ENCODE results near the gene PHLPP1. TPM values are rescaled to one million over a fixed set of nuclear protein-coding genes. Genes with fewer than 3 reads are reported as not detected.
A peak's percentile ranks its signal among the peaks of the same experiment; 100 is the strongest.

Gene PHLPP1
- total RNA-seq, 2 donors from 2014 or later, result 8.6 to 20.8 TPM

- TF ChIP-seq POLR2A (IDR thresholded peaks at IDR 0.05), result no peak
- no peak for TF ChIP-seq CTCF (IDR thresholded peaks at IDR 0.05)
- WGBS, 2 donors, result 72 to 80% methylated on average over 7 of the region's 7 CpGs
Measured at GRCh38 chr18:62790871-62791772, 75.8 kb downstream of the PHLPP1 start.

GRCh38 chr18:62792016-62792415 lies 76.7 kb downstream of the PHLPP1 start:
- H3K4me1 ChIP-seq, result peaks cover 22% of the 10 kb centered on the region
- no peaks in the 10 kb centered on the region for H3K9me3 ChIP-seq
- DNase-seq (no peak), ATAC-seq (no peak)
- no peaks in the 10 kb centered on the region for H3K27me3 ChIP-seq
- no peaks in the 10 kb centered on the region for H3K36me3 ChIP-seq (replicated peaks in 1 of 2; ENCODE audit: insufficient read depth in 1 of 2, low read depth in 2 of 2)
- no peak overlapping the region for H3K27ac ChIP-seq
- 25 to 38% methylated on average over 1 of the region's 1 CpG for WGBS, 2 donors
- no peak for TF ChIP-seq POLR2A (IDR thresholded peaks at IDR 0.05)
- TF ChIP-seq CTCF (IDR thresholded peaks at IDR 0.05), result no peak
- no peak overlapping the region for H3K4me3 ChIP-seq
- intact Hi-C loops (cut with DNase I), result loop anchor here (10.0 kb wide), 1 partner anchor 67 kb away; no protein-coding TSS in a partner anchor

More at GRCh38 chr18:62790871-62791772, 75.8 kb downstream of the PHLPP1 start:
- ATAC-seq (no peak), DNase-seq (no peak)
- intact Hi-C loops (cut with DNase I), result loop anchor here (10.0 kb wide), 1 partner anchor 66 kb away; no protein-coding TSS in a partner anchor
- Histone ChIP-seq H3K4me3 (no peak overlapping the region), H3K36me3 (replicated peaks in 1 of 2; ENCODE audit: insufficient read depth in 1 of 2, low read depth in 2 of 2) (no peaks in the 10 kb centered on the region), H3K27me3 (no peaks in the 10 kb centered on the region), H3K9me3 (no peaks in the 10 kb centered on the region), H3K27ac (peak overlapping the region in 1 of 4 donors; percentile 23), H3K4me1 (peaks cover 19% of the 10 kb centered on the region)

- intact Hi-C loops (cut with DNase I), result loop anchor here (10.0 kb wide), 1 partner anchor 71 kb away; no protein-coding TSS in a partner anchor
- no peaks in the 10 kb centered on the region for H3K27me3 ChIP-seq
- 78 to 81% methylated on average over 3 of the region's 3 CpGs for WGBS, 2 donors
- no peaks in the 10 kb centered on the region for H3K9me3 ChIP-seq
- DNase-seq, result no peak
- H3K36me3 ChIP-seq (replicated peaks in 1 of 2; ENCODE audit: insufficient read depth in 1 of 2, low read depth in 2 of 2), result no peaks in the 10 kb centered on the region
- no peak for TF ChIP-seq CTCF (IDR thresholded peaks at IDR 0.05)
- TF ChIP-seq POLR2A (IDR thresholded peaks at IDR 0.05), result no peak
- no peak overlapping the region for H3K4me3 ChIP-seq
- no peak for ATAC-seq
- H3K27ac ChIP-seq, result no peak overlapping the region
- H3K4me1 ChIP-seq, result peaks cover 14% of the 10 kb centered on the region
Measured at GRCh38 chr18:62795813-62796212, 80.5 kb downstream of the PHLPP1 start.

GRCh38 chr18:62796216-62796621 lies 80.9 kb downstream of the PHLPP1 start:
- H3K4me1 ChIP-seq, result peaks cover 14% of the 10 kb centered on the region
- intact Hi-C loops (cut with DNase I), result loop anchor here (10.0 kb wide), 1 partner anchor 71 kb away; no protein-coding TSS in a partner anchor
- DNase-seq, result no peak
- 7 to 28% methylated on average over 1 of the region's 1 CpG for WGBS, 2 donors
- no peaks in the 10 kb centered on the region for H3K27me3 ChIP-seq
- no peak for TF ChIP-seq POLR2A (IDR thresholded peaks at IDR 0.05)
- H3K36me3 ChIP-seq (replicated peaks in 1 of 2; ENCODE audit: insufficient read depth in 1 of 2, low read depth in 2 of 2), result no peaks in the 10 kb centered on the region
- no peak overlapping the region for H3K27ac ChIP-seq
- ATAC-seq, result no peak
- no peak overlapping the region for H3K4me3 ChIP-seq
- no peaks in the 10 kb centered on the region for H3K9me3 ChIP-seq

GRCh38 chr18:62797329-62797728 lies 82.0 kb downstream of the PHLPP1 start:
- Histone ChIP-seq H3K27me3 (no peaks in the 10 kb centered on the region), H3K36me3 (replicated peaks in 1 of 2; ENCODE audit: insufficient read depth in 1 of 2, low read depth in 2 of 2) (no peaks in the 10 kb centered on the region), H3K4me1 (peaks cover 10% of the 10 kb centered on the region), H3K4me3 (no peak overlapping the region), H3K27ac (no peak overlapping the region), H3K9me3 (no peaks in the 10 kb centered on the region)
- intact Hi-C loops (cut with DNase I), result loop anchor here (10.0 kb wide), 1 partner anchor 73 kb away; no protein-coding TSS in a partner anchor
- ATAC-seq (no peak), DNase-seq (no peak)
- TF ChIP-seq POLR2A (IDR thresholded peaks at IDR 0.05) (no peak), CTCF (IDR thresholded peaks at IDR 0.05) (no peak)
- WGBS, 2 donors, result 58 to 70% methylated on average over 3 of the region's 3 CpGs
